ENCODE results near the gene EDN2.

EDN2 gene

DNA sequence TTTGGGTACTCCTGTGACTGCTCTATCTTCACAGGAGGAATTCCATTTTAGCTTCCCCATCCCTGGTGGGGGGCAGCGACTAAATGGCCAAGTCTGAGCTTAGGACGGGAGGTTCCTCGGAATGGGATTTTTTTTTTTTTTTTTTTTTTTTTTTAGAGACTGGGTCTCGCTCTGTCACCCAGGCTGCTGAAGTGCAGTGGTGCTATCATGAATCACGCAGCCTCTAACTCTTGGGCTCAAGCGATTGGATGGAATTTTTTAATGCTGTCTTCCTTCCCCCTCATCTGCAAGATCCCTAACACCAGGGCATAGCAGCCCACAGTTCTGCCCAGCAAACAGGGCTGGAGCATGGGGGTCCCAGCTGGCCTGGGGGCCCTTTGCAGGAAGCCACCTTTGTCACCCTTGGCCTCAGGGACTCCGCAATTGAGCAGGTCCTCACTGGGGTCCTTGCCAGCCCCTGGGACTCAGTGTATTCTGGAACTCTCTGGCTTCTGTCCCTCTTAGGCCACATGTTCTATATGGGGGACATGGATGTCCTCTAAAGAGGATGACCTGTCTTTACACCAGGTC lies 13.1 kb upstream of the EDN2 start:
- no peak for DNase-seq

- DNase-seq, result no peak
These were observed 12.6 kb upstream of the EDN2 start for GRCh38 chr1:41497056-41497440.

DNA sequence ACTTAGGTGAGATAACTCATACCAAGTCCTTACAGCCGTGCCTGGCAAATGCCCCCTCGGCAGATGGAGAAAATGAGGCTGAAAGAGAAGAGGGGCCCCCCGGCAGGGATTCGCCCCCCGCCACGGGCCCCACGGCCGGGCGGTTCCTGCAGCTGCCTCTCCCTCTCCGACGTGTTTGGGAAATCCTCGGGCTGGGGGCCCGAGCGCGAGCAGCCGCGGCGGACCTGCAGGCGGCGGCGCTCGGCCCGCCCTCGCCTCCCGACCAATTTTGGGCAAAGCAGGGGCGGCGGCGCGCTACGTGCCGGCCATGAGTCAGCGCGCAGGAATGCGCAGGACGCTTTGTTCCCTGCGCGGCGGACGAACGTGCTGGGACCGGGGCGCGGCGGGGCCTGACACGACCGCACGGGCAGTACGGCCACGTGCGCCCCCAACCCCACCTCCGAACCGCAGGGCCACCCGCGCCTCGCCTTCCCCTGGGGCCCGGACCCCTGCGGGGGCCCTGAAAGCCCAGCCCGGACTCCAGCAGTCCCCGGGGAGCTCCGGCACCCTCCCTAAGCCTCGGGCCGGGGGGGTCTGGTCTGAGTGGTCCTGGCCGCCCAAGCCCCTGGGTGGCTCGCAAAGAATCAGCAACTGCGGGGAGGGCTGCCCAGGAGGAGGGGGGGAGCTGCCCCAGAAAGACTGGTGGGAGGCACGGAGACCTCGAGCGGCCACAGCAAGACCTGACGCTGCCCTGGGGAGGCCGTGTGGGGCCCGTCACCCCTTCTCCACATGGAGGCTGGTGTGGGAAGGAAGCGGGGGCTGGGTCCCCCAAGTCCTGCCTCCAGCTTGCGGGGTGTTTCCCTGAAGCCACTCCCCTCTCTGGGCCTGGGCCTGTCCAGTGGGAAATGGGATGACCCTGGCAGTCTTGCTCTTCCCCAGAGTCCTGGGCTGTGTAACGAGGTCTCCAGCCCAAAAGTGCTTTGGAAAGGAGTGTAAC lies 11.9 kb upstream of the EDN2 start:
- peak; percentile 78 for DNase-seq

- DNase-seq, result peak; percentile 56
These were observed 10.9 kb upstream of the EDN2 start for GRCh38 chr1:41495210-41495948.

DNA sequence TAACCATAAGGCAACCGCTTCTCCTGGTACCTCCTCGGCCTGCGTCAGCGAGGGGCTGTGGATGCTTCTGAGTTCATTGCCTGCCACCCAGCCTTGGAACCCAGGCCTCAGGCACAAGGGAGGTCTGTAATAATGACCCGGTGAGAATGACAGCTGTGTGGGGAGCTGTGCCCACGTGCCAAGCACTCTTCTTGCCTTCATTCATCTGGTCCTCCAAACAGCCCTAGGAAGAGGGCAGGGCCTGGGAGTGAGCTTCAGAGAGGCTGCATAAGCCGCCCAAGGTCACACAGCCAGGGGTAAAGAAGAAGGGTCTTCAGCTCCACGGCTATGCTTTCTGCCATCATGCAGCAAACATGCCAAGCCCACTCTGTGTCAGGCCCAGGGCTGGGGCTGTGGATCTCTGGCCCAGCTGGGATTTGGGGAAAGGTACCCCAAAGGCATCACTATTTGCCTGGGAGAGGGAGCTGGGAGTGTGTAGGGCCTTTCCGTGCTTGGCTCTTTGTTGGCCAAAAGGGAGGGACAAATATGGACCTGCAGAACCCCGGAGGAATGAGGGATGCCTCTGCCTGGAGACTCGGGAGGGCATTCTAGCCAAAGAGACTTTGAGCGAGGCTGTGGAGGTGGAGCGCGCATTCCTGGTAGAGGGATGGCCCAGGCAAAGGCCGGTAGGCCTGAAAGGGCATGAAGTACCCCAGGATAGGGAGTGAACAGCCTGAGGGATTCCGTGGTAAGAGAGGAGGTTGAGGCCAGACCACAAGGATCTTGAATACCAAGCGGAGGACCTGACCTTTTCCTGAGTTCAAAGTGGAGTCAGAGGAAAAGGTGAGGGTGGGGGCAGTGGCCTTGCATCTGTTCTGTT lies 10.1 kb upstream of the EDN2 start:
- DNase-seq, result no peak

GRCh38 chr1:41493626-41494350 lies 9.3 kb upstream of the EDN2 start:
- DNase-seq, result no peak

- no peak for DNase-seq
These were observed 8.6 kb upstream of the EDN2 start for GRCh38 chr1:41493117-41493536.

- peak; percentile 74 for DNase-seq
These were observed 7.9 kb upstream of the EDN2 start for GRCh38 chr1:41492341-41492848.

- DNase-seq, result no peak
These were observed 6.4 kb upstream of the EDN2 start for GRCh38 chr1:41490911-41491310.

DNA sequence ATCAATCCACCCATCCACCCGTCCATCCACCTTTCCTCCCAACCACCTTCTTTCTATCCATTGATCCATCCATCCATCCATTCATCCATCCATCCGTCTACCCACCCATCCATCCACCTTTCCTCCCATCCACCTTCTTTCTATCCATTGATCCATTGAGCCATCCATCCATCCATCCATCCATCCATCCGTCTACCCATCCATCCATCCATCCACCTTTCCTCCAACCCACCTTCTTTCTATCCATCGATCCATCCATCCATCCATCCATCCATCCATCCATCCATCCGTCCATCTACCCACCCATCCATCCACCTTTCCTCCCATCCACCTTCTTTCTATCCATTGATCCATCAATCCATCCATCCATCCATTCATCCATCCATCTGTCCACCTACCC lies 5.1 kb upstream of the EDN2 start:
- no peak for DNase-seq

- no peak for DNase-seq
These were observed 3.8 kb upstream of the EDN2 start for GRCh38 chr1:41488040-41488951.

- DNase-seq, result no peak
These were observed 2.9 kb upstream of the EDN2 start for GRCh38 chr1:41487126-41488039.

DNA sequence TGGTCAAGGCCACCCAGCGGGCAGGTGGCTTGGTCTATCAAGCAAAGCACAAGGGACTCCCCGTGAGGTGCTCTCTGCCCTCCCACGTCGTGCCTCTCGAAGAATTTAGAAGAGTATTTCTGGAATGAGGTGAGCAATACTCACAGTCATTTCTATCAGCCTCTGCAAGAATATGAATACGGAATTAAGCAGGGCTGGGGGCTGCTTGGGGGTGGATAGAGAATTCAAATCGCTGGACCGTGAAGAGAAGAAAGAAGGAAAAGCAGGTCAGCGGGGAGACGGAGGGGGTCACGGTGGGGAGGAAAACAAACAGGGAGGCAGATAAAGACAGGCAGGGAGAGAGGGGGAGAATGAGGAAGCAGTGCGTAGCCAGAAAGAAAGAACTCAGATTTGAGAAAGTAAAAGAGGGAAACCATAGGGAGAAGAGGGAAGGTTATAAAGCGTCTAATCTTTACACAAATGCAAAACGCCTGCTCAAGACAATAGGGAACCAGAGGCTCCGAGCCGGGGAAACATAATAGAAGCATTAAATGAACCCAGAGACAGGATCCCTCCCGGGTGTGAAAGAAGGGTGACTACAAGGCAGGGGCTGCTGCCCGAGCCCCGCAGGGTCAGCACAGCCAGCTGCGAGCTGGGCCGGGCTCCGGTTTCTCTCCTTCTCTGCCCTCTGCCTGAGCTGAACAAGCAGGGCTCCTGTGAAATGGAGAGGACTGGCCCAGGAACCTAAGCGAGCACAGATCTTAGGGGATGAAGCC lies 2.1 kb upstream of the EDN2 start:
- no peak for DNase-seq

GRCh38 chr1:41486053-41486370 lies 1.5 kb upstream of the EDN2 start:
- DNase-seq, result no peak

GRCh38 chr1:41485605-41486004 lies 1.1 kb upstream of the EDN2 start:
- no peak for DNase-seq

DNA sequence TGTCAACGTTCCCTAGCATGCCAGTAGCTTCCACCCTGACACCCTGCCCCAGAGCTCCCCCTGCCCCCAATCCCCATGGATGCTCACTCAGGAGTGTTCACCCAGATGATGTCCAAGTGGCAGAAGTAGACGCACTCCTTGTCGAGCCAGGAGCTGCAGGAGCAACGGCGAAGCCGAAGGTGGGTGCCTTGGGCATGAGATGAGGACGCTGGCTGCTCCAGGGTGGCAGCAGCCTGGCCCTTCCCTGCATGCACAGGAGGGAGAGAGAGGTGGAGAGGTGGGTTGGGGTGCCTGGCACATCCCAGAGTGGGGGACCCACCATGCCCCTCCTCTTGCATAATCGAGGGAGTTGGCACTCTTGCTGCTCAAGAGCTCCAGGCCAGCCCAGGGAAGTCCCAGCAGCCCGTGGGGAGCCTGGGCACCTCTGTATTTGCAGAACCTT lies 502 bp downstream of the EDN2 start:
- DNase-seq, result no peak

DNA sequence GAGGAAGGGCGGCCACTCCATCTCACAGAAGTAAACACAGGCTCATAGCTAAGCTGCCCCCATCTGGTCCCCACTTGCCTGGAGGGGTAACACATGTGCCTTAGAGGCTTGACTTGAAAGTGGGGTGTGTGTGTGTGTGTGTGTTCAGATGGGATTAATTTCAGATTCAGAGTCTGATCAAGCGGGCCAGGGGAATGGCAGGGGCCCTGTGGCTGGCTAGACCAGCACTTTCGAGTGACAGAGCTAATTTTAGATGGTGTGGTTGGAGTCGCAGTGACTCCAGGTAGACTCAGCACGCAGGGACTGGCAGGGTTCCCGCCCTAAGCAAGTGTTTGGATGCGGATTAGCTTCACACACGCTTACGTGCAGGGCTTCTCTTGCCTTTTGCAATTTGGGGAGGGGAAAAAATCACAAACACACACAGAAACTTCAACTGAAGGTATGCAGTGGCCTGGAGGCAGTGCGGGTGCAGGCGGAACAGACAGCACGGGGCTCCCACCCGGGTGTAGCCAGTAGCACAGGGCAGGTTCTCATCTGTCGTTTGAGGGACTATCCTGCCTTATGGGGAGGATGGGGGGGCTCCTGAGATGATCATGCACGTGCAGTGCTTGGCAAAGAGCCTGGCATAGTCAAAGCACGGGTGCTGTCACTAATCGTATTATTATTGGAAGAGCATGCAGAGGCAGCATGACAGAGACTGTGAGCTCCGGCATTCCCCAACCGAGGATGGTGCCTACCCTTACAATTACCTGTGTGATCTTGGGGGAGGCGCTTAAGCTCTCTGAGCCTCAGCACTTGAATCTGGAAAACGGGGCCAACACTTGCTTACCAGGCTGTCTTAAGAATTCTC lies 1.3 kb downstream of the EDN2 start:
- no peak for DNase-seq

All from hematopoietic multipotent progenitor cell treated with erythropoietin and hydrocortisone succinate and interleukin-3 and kit ligand, for 4 days (in vitro differentiated cells).